A673 (cell line): ENCODE results near the gene THSD4. TPM values are rescaled to one million over a fixed set of nuclear protein-coding genes. Genes with fewer than 3 reads are reported as not detected.
A peak's percentile ranks its signal among the peaks of the same experiment; 100 is the strongest.

Experiments
- BruUV-seq: library from RNA; stranded (reverse); fragments of 400-500 nt; replicated peaks from 2 replicates; lab custom pipeline; 2021; lab: Mats Ljungman, UMichigan
- CTCF ChIA-PET: fragments of 300-600 bp; sonication (Branson Sonifier 250); formaldehyde crosslinking; loops from one replicate; lab custom pipeline; 2022; ENCODE audit warnings: antibody characterized with exemption; lab: Charles Lee
- POLR2A ChIA-PET: fragments of 300-600 bp; sonication (Branson Sonifier 250); formaldehyde crosslinking; loops from one replicate; lab custom pipeline; 2022; ENCODE audit warnings: antibody characterized with exemption; ENCODE audit not compliant: low non-redundant PET; lab: Charles Lee
- DNase-seq: peaks from one replicate; pipeline ENCODE4 v3.0.0-alpha.2; 2015; ENCODE audit warnings: low spot score
- H3K27ac ChIP-seq: fragments of 200-600 bp; sonication (generic); 2 replicates; pipeline ENCODE4 v1.5.1; 2016; ENCODE audit warnings: mixed run types, low read depth, mild to moderate bottlenecking, mixed read lengths, antibody characterized with exemption, low read length; ENCODE audit not compliant: poor library complexity, severe bottlenecking
- H3K27me3 ChIP-seq: fragments of 200-600 bp; sonication (generic); replicated peaks from 2 replicates; pipeline ENCODE4 v1.6.1; 2017; ENCODE audit warnings: mixed run types, low read depth, mild to moderate bottlenecking, mixed read lengths, antibody characterized with exemption, low read length; ENCODE audit not compliant: insufficient read depth, poor library complexity
- H3K36me3 ChIP-seq: fragments of 200-600 bp; sonication (generic); 2 replicates; pipeline ENCODE4 v1.6.1; 2016; ENCODE audit warnings: mixed run types, mild to moderate bottlenecking, mixed read lengths, antibody characterized with exemption, low read length; ENCODE audit not compliant: insufficient read depth, poor library complexity, severe bottlenecking
- H3K4me1 ChIP-seq: fragments of 200-600 bp; sonication (generic); 2 replicates; pipeline ENCODE4 v1.6.1; 2017; ENCODE audit warnings: mixed run types, mild to moderate bottlenecking, mixed read lengths, antibody characterized with exemption, low read length; ENCODE audit not compliant: insufficient read depth, poor library complexity, severe bottlenecking
- H3K4me3 ChIP-seq: fragments of 200-600 bp; sonication (generic); 2 replicates; pipeline ENCODE4 v1.5.1; 2016; ENCODE audit warnings: low read depth, mixed run types, mild to moderate bottlenecking, mixed read lengths, low read length; ENCODE audit not compliant: poor library complexity, severe bottlenecking
- H3K9me3 ChIP-seq: fragments of 200-600 bp; sonication (generic); 2 replicates; pipeline ENCODE4 v1.6.1; 2016; ENCODE audit warnings: mixed run types, low read depth, mild to moderate bottlenecking, mixed read lengths, antibody characterized with exemption, low read length; ENCODE audit not compliant: poor library complexity, severe bottlenecking
- EZH2 ChIP-seq: fragments of 200-600 bp; sonication (generic); IDR thresholded peaks from 2 replicates; pipeline ENCODE4 v1.6.1; 2017; ENCODE audit warnings: borderline replicate concordance, low read depth, mild to moderate bottlenecking, mixed read lengths, antibody characterized with exemption, low read length; ENCODE audit not compliant: poor library complexity, severe bottlenecking
- intact Hi-C: fragments of 100-400 bp; cut with micrococcal nuclease; formaldehyde crosslinking; loops from one replicate; pipeline ENCODE4 v1.10.0; 2022; ENCODE audit not compliant: unreplicated experiment
- total RNA-seq: library from RNA; stranded (reverse); gene quantifications from 2 replicates; pipeline ENCODE4 v1.2.3, GENCODE V29; 2021
- TF ChIP-seq, protein P1 (sequence below): fragments of 300-800, 200-600 bp; sonication (generic); conservative IDR thresholded peaks from 2 replicates; pipeline ENCODE4 v1.5.1; 2017; ENCODE audit warnings: low read depth, mild to moderate bottlenecking, antibody characterized with exemption, low read length, moderate library complexity, mixed read lengths

THSD4 gene
- total RNA-seq, 1 experiment from 2014 or later, result 2.4 TPM

DNA sequence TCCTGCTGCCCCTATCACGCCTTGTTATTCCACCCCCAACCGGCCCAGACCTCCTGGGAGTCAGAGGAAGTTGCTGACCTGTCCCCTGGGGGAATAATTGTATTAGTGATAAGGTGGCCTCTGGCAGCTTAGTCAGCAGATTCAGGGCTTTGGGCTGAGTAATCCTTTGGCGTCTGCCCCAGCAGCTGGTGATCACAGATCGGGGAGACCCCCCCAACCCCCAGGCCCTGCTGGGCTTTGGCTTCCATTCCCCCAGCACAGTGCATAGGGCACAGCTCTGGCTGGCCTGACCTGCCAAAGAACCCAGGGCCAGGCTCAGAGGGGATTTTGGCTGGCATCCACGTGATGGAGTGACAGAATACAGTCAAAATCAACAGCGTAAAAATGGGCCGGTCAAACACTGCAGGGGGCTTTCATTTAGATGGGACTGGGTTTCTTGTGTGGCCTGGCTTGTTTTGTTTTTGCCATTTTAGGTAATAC lies 691.2 kb downstream of the THSD4 start:
- H3K27ac ChIP-seq, result no peak overlapping the region
- H3K36me3 ChIP-seq, result no peaks in the 10 kb centered on the region
- intact Hi-C loops, result no loop called here
- BruUV-seq, result no TSS peak
- POLR2A ChIA-PET, result no interaction called here
- H3K27me3 ChIP-seq, result no peaks in the 10 kb centered on the region
- peaks cover 14% of the 10 kb centered on the region for H3K4me1 ChIP-seq
- TF ChIP-seq, protein P1, sequence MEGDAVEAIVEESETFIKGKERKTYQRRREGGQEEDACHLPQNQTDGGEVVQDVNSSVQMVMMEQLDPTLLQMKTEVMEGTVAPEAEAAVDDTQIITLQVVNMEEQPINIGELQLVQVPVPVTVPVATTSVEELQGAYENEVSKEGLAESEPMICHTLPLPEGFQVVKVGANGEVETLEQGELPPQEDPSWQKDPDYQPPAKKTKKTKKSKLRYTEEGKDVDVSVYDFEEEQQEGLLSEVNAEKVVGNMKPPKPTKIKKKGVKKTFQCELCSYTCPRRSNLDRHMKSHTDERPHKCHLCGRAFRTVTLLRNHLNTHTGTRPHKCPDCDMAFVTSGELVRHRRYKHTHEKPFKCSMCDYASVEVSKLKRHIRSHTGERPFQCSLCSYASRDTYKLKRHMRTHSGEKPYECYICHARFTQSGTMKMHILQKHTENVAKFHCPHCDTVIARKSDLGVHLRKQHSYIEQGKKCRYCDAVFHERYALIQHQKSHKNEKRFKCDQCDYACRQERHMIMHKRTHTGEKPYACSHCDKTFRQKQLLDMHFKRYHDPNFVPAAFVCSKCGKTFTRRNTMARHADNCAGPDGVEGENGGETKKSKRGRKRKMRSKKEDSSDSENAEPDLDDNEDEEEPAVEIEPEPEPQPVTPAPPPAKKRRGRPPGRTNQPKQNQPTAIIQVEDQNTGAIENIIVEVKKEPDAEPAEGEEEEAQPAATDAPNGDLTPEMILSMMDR, result no peak
- TF ChIP-seq EZH2, result no peak
- H3K9me3 ChIP-seq, result no peaks in the 10 kb centered on the region
- peak; percentile 39 for DNase-seq
- CTCF ChIA-PET, result interaction anchor here (0.7 kb wide), 1 partner anchor 350 kb away, joined by 3 read pairs; no protein-coding TSS in a partner anchor
- no peak overlapping the region for H3K4me3 ChIP-seq

DNA sequence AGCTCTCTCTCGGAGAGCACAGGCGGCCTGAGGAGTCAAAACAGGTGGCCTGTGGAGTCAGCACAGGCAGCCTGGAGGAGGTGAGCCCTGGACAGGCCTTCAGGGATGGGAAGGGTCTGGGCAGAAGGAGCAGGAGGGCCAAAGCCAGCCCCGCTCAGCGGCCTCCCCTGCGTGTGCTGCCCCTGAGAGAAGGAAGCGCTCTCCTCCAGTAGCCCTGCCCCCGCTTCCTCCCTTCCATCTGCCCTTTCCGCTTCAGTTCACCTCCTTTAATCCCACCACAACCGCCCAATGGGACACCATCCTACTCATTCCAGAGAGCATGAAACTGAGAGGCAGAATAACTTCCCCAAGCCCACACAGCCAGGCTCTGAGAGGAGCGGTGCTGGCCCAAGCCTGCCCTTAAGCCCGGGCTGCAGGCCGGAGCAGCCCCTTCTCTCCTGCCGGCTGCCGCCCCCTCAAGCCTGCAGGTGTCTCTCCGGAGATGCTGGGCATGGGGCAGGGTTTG lies 691.9 kb downstream of the THSD4 start:
- POLR2A ChIA-PET, result interaction anchor here (0.6 kb wide), 1 partner anchor 320 kb away, joined by 3 read pairs; no protein-coding TSS in a partner anchor
- no peak for TF ChIP-seq EZH2
- TF ChIP-seq, protein P1, result no peak

DNA sequence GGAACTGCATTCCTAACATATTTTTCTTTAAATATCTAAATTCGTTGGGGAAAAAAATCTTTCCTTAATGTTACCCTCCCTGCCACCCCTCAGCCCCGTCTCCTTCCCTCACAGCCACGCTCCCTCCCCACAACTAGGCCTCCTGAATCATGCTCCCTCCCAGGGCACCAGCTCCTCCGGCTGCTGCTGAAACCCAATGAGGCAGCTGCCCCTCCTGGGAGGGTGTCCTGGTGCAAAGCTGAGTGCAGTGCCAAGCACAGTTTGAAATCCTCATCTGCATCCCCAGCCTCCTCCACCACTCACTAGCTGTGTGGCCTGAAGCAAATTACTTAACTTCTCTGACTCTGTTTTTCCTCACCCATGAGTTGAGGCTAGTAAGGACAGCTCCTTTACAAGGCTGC lies 692.4 kb downstream of the THSD4 start:
- peak; percentile 32 for DNase-seq
- Histone ChIP-seq H3K9me3 (no peaks in the 10 kb centered on the region), H3K4me3 (no peak overlapping the region), H3K27ac (no peak overlapping the region), H3K36me3 (no peaks in the 10 kb centered on the region), H3K27me3 (no peaks in the 10 kb centered on the region), H3K4me1 (peaks cover 14% of the 10 kb centered on the region)
- intact Hi-C loops, result no loop called here
- CTCF ChIA-PET, result interaction anchor here (1.2 kb wide), 1 partner anchor 64 kb away, joined by 5 read pairs; no protein-coding TSS in a partner anchor
- POLR2A ChIA-PET, result interaction anchor here (0.6 kb wide), 2 partner anchors 32 to 319 kb away, joined by 3 to 5 read pairs; no protein-coding TSS in a partner anchor
- TF ChIP-seq, protein P1, result no peak
- TF ChIP-seq EZH2, result no peak
- BruUV-seq, result no TSS peak

More for the DNA sequence above, 691.9 kb downstream of the THSD4 start:
- CTCF ChIA-PET, result interaction anchor here (0.7 to 1.2 kb wide), 2 partner anchors 63 to 349 kb away, joined by 3 to 5 read pairs; no protein-coding TSS in a partner anchor
- no TSS peak for BruUV-seq
- peak; percentile 24 for DNase-seq
- Histone ChIP-seq H3K4me1 (peaks cover 14% of the 10 kb centered on the region), H3K9me3 (no peaks in the 10 kb centered on the region), H3K4me3 (no peak overlapping the region), H3K27ac (no peak overlapping the region), H3K27me3 (no peaks in the 10 kb centered on the region), H3K36me3 (no peaks in the 10 kb centered on the region)
- intact Hi-C loops, result no loop called here
